Ishikawa (cell line): Measurements from ENCODE around the gene PTPN1.

Experiments
- NFIC ChIP-seq: IDR thresholded peaks from 2 replicates; pipeline ENCODE4 v1.6.1; 2012
- RAD21 ChIP-seq: IDR thresholded peaks from 2 replicates; pipeline ENCODE4 v1.6.1; 2012; ENCODE audit warnings: low read depth

DNA sequence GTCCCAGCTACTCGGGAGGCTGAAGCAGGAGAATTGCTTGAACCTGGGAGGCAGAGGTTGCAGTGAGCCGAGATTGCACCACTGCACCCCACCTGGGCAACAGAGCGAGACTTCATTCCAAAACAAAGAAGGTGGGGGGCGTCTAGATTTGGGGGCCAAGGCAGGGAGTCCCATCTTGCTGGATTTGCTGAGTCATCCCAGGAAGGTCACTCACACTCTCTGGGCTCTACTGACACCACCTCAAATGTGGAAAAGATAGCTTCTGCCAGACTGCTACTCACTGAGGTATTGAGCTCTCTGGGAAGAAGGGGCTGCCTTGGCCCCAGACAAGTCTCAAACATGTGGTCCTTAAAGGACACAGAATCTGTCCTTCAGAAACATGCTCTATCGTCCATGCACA, 106.8 kb downstream of the PTPN1 start:
- no peak for TF ChIP-seq NFIC
- TF ChIP-seq RAD21: no peak
